Esophagus muscularis mucosa (tissue), 4 donors: ENCODE measurements around the gene CAMK2G.

ENCODE experiments used
- EP300 ChIP-seq: sonication (generic); formaldehyde crosslinking; IDR thresholded peaks from one replicate; pipeline ENCODE4 v1.6.1; 2017; ENCODE audit warnings: antibody characterized with exemption
- POLR2A ChIP-seq: fragments of 450-650 bp; IDR thresholded peaks from one replicate; pipeline ENCODE4 v1.6.1; 2017; ENCODE audit warnings: antibody characterized with exemption, moderate library complexity, mild to moderate bottlenecking, low read depth
- POLR2AphosphoS5 ChIP-seq, 2 donors: sonication (generic); formaldehyde crosslinking; IDR thresholded peaks; one replicate each; pipeline ENCODE4 v1.6.1; 2017; ENCODE audit warnings: antibody characterized with exemption in 2 of 2
- TF ChIP-seq, protein P1 (sequence below), 3 experiments: fragments of 200-600 bp in 2 of 3; fragments of 450-650 bp in 1 of 3; sonication (generic) in 2 of 3; IDR thresholded peaks; one replicate each; pipeline ENCODE4 v1.5.1; 2017 to 2019; ENCODE audit warnings: antibody characterized with exemption in 3 of 3, mild to moderate bottlenecking in 2 of 3, moderate library complexity in 1 of 3

DNA sequence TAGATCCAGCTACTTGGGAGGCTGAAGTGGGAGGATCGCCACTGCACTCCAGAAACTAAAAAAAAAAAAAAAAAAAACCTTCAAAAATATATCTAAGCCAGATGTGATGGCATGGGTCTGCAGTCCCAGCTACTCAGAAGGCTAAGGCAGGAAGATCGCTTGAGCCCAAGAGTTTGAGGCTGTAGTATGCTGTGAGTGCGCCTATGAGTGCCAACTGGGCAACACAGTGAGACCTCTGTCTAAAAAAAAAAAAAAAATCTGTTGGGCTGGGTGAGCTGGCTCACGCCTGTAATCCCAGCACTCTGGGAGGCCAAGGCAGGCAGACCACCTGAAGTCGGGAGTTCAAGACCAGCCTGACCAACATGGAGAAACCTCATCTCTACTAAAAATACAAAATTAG, 95.3 kb downstream of the CAMK2G start:
- TF ChIP-seq, protein P1, sequence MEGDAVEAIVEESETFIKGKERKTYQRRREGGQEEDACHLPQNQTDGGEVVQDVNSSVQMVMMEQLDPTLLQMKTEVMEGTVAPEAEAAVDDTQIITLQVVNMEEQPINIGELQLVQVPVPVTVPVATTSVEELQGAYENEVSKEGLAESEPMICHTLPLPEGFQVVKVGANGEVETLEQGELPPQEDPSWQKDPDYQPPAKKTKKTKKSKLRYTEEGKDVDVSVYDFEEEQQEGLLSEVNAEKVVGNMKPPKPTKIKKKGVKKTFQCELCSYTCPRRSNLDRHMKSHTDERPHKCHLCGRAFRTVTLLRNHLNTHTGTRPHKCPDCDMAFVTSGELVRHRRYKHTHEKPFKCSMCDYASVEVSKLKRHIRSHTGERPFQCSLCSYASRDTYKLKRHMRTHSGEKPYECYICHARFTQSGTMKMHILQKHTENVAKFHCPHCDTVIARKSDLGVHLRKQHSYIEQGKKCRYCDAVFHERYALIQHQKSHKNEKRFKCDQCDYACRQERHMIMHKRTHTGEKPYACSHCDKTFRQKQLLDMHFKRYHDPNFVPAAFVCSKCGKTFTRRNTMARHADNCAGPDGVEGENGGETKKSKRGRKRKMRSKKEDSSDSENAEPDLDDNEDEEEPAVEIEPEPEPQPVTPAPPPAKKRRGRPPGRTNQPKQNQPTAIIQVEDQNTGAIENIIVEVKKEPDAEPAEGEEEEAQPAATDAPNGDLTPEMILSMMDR (IDR thresholded peaks at IDR 0.05), result no peak
- TF ChIP-seq EP300, result no peak
- TF ChIP-seq POLR2A, result no peak
- TF ChIP-seq POLR2AphosphoS5 (IDR thresholded peaks at IDR 0.05), result no peak
